LoVo (cell line): Measurements from ENCODE around the gene TAF11L14.
"Not testable (repeated sequence)": the region's sequence is repeated elsewhere in the genome, so short reads cannot be mapped to it uniquely, and the experiment has no call there.

Source experiments
- DNase-seq: peaks from one replicate; pipeline ENCODE4 v3.0.0-alpha.2; 2016; ENCODE audit warnings: low spot score

Gene TAF11L14

DNA sequence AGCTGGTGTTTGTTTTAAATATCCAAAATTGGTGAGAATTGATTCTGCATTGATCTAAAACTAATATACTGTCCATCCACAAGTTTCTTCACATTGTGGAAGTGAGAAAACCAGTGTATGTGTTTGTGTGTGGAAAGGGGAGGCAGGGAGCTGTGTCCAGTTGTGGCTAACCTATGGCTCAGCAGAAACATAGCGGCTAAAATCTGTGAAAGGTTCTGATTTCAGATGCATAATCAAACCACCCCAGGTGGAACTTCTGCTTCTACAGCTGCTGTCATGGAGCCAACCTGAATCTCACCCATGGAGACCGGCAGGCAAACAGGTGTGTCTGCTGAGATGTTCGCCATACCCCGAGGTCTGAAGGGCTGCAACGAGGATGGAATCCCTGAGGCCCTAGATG lies at the start of gene TAF11L14:
Gene TAF11L14, plus strand, starts transcription at position 301 of the 400 bp plus-strand sequence.
- no peak for DNase-seq

DNA sequence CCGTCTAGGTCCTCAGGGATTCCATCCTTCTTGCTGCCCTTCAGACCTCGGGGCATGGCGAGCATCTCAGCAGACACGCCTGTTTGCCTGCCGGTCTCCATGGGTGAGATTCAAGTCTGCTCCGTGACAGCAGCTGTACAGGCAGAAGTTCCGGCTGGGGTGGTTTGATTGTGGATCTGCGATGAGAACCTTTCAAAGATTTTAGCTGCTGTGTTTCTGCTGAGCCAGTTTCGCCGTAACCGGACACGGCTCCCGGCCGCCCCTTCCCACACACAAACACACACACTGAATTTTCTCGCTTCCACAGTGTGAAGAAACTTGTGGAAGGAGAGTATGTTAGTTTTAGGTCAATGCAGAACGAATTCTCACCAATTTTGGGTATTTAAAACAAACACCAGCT lies 48.6 kb upstream of the TAF11L14 start, which contains the start of gene TAF11L7:
Gene TAF11L7, minus strand, starts transcription at position 101 of the 400 bp plus-strand sequence.
- DNase-seq: not testable (repeated sequence)

DNA sequence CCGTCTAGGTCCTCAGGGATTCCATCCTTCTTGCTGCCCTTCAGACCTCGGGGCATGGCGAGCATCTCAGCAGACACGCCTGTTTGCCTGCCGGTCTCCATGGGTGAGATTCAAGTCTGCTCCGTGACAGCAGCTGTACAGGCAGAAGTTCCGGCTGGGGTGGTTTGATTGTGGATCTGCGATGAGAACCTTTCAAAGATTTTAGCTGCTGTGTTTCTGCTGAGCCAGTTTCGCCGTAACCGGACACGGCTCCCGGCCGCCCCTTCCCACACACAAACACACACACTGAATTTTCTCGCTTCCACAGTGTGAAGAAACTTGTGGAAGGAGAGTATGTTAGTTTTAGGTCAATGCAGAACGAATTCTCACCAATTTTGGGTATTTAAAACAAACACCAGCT lies 43.4 kb upstream of the TAF11L14 start, which contains the start of gene TAF11L8:
Gene TAF11L8, minus strand, starts transcription at position 101 of the 400 bp plus-strand sequence.
- not testable (repeated sequence) for DNase-seq

DNA sequence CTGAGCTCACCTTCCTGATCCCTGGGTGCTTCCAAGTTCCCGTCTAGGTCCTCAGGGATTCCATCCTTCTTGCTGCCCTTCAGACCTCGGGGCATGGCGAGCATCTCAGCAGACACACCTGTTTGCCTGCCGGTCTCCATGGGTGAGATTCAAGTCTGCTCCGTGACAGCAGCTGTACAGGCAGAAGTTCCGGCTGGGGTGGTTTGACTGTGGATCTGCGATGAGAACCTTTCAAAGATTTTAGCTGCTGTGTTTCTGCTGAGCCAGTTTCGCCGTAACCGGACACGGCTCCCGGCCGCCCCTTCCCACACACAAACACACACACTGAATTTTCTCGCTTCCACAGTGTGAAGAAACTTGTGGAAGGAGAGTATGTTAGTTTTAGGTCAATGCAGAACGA lies 40.0 kb upstream of the TAF11L14 start, which contains the start of gene TAF11L9:
Gene TAF11L9, minus strand, starts transcription at position 140 of the 400 bp plus-strand sequence.
- not testable (repeated sequence) for DNase-seq

DNA sequence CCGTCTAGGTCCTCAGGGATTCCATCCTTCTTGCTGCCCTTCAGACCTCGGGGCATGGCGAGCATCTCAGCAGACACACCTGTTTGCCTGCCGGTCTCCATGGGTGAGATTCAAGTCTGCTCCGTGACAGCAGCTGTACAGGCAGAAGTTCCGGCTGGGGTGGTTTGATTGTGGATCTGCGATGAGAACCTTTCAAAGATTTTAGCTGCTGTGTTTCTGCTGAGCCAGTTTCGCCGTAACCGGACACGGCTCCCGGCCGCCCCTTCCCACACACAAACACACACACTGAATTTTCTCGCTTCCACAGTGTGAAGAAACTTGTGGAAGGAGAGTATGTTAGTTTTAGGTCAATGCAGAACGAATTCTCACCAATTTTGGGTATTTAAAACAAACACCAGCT lies 36.5 kb upstream of the TAF11L14 start, which contains the start of gene TAF11L10:
Gene TAF11L10, minus strand, starts transcription at position 101 of the 400 bp plus-strand sequence.
- DNase-seq: not testable (repeated sequence)

DNA sequence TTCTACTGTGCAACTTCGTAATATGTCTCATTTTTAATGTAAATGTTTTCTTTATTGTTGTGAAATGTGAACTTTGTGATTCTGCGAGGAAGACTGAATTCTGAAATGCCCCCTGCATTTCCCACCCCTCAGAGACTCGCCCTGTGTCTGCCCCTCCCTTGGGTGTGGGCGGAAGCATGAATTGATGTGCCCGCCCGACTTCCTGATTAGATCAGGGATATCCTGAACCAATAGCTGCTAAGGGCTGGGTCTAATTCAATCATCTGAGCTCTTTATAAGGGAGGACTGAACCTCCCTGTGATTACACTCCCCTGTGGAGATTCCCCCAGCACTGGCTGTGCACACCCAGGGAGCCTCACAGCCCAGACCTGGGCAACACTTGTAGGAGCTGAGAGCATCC lies 30.4 kb upstream of the TAF11L14 start, which contains the start of gene TAF11L11:
Gene TAF11L11, plus strand, starts transcription at position 304 of the 400 bp plus-strand sequence.
- not testable (repeated sequence) for DNase-seq

DNA sequence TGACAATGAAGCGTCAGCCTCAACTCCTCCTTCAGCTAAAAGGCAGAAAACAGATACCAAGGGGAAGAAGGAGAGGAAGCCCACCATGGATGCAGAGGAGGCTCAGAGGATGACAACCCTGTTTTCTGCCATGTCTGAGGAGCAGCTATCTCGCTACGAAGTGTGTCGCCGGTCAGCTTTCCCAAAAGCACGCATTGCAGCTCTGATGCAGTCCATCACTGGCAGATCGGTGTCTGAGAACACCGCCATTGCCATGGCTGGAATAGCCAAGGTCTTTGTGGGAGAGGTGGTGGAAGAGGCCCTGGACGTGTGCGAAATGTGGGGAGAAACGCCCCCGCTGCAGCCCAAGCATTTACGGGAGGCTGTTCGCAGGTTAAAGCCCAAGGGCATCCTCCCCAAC lies 29.3 kb upstream of the TAF11L14 start:
- DNase-seq: no peak

DNA sequence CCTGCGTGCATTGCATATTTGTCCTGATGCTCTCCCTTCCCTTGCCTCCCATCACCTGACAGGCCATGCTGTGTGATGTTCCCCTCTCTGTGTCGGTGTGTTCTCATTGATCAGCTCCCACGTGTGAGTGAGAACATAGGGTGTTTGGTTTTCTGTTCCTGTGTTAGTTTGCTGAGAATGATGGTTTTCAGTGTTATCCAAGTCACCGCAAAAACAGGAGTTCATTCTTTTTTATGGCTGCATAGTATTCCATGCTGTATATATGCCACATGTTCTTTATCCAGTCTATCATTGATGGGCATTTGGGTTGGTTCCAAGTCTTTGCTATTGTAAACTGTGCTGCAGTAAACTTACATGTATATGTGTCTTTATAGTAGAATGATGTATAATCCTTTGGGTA lies 26.8 kb upstream of the TAF11L14 start:
- DNase-seq: not testable (repeated sequence)

DNA sequence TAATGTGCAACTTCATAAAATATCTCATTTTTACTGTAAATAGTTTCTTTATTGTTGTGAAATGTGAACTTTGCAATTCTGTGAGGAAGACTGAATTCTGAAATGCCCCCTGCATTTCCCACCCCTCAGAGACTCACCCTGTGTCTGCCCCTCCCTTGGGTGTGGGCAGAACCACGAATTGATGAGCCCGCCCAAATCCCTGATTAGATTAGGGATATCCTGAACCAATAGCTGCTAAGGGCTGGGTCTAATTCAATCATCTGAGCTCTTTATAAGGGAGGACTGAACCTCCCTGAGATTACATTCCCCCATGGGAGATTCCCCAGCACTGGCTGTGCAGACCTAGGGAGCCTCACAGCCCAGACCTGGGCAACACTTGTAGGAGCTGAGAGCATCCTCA lies 24.2 kb upstream of the TAF11L14 start, which contains the start of gene TAF11L12:
Gene TAF11L12, plus strand, starts transcription at position 301 of the 400 bp plus-strand sequence.
- not testable (repeated sequence) for DNase-seq

DNA sequence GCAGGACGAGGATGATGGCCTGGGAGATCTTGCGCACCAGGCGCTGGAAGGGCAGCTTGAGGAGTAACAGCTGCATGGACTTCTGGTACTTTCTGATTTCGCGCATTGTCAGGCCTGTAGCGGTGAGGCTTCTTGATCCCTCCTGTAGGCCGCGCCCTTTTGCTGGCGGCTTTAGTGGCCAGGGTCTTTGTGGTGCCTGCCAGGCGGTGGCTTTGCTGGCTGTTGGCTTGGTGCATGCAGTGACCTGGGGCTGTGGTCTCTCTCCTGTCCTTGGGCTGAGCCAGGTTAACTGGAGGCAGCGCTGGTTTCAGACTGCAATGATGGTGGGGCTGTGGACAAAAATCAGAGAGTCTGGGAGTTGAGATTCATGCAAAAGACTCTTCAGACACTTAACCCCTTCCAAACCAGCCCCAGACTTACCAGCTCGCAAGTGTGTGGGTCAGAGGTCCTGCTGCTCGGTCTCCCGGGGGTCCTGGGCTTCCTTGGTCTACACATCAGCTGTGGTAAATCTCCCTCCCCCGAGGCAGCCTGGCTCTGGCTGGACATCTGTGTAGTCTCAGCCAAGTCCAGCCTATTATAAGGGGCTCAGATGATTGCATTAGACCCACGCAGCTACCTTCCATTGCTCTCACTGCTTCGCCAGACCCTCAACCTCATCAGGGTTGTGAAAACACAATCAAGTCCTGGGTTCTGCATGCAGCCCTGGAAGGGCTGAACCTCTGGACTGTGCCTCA lies 19.2 kb upstream of the TAF11L14 start:
- DNase-seq: no peak

DNA sequence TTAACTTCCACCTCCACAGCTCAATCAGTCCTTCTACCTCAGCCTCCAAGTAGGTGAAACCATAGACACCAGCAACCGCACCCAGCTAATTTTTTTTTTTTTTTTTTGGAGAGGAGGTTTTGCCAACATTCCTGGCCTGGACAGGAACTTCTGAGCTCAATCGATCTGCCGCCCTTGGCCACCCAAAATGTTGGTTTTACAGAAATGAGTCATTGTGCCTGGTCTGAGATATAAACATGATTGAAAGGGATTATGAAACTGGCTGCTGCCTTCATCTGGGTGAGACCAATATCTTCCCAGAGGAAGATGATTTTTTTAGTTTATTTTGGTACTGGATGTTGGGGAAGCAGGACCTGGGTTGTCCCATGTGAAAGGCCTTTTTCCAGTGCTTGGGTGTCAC lies 14.9 kb upstream of the TAF11L14 start:
- DNase-seq: no peak

DNA sequence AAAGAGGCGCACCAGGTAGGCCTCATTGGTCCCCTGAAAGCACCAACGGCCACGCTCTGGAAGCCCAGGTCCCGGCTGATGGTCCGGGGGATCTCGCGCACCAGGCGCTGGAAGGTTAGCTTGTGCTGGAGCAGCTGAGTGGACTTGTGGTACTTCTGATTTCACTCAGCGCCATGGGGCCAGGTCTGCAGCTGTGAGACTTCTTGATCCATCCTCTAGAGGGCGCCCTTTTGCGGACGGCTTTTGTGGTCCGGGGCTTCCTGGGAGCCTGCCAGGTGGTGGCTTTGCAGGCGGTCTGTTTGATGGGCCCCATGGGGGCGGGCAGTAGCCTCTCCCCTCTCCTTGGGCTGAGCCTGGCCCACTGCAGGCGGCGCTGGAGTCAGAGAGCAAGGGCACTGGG lies 13.6 kb upstream of the TAF11L14 start:
- DNase-seq: no peak

DNA sequence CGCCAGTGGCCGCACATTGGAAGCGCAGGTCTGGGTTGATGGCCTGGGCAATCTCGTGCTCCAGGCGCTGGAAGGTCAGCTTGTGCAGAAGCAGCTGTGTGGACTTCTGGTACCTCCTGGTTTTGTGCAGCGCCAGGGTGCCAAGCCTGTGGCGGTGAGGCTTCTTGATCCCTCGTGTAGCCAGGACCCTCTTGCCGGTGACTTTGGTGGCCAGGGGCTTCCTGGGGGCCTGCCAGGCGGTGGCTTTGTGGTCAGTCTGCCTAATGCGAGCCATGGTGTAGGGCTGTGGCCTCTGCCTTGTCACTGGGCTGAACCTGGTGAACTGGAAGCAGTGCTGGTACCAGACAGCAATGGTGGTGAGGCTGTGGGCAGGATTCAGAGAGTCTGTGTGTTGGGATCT lies 8.6 kb upstream of the TAF11L14 start:
- no peak for DNase-seq

DNA sequence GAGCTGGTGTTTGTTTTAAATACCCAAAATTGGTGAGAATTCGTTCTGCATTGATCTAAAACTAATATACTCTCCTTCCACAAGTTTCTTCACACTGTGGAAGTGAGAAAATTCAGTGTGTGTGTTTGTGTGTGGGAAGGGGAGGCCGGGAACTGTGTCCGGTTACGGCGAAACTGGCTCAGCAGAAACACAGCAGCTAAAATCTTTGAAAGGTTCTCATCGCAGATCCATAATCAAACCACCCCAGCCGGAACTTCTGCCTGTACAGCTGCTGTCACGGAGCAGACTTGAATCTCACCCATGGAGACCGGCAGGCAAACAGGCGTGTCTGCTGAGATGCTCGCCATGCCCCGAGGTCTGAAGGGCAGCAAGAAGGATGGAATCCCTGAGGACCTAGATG lies 2.5 kb upstream of the TAF11L14 start, which contains the start of gene TAF11L13:
Gene TAF11L13, plus strand, starts transcription at position 301 of the 400 bp plus-strand sequence.
- DNase-seq: not testable (repeated sequence)

DNA sequence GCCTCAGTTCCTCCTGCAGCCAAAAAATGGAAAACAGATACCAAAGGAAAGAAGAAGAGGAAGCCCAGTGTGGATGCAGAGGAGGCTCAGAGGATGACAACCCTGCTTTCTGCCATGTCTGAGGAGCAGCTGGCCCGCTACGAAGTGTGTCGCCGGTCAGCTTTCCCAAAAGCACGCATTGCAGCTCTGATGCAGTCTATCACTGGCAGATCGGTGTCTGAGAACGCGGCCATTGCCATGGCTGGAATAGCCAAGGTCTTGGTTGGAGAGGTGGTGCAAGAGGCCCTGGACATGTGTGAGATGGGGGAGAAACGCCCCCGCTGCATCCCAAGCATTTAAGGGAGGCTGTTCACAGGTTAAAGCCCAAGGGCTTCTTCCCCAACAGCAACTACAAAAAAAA lies 15.0 kb downstream of the TAF11L14 start:
- DNase-seq: not testable (repeated sequence)

DNA sequence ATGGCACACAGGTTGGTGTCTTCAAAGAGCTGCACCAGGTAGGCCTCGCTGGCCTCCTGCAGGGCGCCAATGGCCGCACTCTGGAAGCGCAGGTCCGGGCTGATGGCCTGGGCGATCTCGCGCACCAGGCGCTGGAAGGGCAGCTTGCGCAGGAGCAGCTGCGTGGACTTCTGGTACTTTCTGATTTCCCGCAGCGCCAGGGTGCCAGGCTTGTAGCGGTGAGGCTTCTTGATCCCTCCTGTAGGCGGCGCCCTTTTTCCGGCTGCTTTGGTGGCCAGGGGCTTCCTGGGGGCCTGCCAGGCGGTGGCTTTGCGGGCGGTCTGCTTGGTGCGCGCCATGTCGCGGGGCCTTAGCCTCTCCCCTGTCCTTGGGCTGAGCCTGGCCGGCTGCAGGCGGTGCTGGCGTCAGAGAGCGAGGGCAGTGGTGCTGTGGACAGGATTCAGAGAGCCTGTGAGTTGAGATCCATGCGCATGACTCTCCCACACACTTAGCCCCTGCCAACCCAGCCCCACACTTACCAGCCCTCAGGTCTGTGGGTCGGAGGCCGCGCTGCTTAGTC lies 21.0 kb downstream of the TAF11L14 start:
- not testable (repeated sequence) for DNase-seq

DNA sequence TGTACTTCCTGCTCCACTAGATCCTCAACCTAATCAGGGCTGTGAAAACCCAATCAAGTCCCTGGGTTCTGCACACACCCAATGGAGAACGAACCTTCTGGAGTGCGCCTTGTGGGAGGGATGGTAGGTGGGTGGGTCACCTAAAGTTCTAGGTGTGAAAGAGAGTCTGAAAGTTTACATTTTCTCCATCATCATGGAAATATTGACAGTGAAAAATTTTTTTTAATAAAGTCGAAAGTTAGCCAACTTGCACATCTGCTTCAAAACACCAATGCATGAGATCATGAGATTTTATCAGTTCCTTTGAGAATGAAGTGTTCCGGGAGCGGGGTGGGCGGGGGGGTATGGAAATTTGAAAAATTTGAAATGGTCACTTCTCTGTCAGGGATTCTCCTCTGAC lies 21.7 kb downstream of the TAF11L14 start:
- no peak for DNase-seq

DNA sequence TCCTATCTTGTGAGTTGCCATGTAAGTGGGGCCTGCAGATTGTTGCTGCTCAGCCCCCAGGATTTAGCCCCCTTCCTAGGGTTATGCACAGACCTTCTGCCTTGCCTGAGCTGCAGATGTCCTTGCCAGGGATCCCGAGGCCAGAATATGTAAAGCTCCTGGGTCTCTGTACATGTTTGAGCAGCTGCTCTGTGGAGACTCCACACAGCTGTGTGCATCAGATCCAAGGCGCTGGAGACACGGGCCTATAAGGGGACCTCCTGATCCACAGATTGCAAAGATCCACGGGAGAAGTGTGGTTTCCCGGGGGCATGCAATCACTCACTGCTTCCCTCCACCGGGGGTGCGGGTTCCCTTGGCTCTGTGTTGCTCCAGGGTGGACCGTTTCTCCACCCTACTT lies 28.9 kb downstream of the TAF11L14 start:
- no peak for DNase-seq

DNA sequence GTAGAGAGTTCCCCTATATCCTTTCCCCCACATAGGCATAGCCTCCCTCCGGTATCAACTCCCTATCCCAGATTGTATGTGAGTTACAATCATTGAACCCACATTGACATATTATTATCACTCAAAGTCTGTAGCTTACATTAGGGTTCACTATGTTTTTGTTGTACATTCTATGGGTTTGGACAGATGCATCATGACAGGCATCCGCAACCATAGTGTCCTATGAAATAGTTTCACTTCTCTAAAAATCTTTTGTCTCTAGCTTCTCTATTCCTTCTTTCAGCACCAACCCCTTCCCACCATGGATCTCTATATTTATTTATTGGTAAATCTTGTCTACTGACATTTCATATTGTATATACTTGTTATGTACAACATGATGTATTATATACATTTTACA lies 31.6 kb downstream of the TAF11L14 start:
- DNase-seq: no peak

DNA sequence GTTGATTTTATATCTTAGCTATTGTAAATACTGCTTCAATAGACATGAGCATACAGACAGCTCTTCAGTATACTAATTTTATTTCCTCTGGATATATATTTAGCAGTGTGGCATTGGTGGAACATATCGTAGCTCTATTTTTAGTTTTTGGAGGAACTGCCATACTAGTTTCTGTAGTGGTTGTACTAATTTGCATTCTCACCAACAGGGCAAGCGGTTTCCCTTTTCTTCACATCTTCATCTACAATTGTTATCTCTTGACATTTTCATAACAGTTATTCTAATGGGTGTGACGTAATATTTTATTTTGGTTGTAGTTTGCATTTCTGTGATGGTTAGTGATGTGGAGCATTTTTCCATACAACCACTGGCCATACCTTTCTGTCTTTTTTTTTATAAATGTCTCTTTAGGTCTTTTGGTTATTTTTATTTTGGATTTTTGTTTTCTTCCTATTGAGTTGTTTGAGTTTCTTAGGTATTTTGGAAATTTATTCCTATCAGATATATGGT lies 32.5 kb downstream of the TAF11L14 start:
- no peak for DNase-seq

DNA sequence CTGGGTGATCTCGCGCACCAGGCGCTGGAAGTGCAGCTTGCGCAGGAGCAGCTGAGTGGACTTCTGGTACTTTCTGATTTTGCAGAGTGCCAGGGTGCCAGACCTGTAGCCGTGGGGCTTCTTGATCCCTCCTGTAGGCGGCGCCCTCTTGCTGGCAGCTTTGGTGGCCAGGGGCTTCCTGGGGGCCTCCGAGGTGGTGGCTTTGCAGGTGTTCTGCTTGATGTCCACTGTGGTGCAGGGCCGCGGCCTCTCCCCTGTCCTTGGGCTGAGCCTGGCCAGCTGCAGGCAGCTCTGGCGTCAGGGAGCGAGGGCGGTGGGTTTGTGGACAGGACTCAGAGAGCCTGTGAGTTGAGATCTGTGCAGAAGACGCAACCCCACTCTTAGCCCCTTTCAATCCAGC lies 36.1 kb downstream of the TAF11L14 start:
- no peak for DNase-seq

DNA sequence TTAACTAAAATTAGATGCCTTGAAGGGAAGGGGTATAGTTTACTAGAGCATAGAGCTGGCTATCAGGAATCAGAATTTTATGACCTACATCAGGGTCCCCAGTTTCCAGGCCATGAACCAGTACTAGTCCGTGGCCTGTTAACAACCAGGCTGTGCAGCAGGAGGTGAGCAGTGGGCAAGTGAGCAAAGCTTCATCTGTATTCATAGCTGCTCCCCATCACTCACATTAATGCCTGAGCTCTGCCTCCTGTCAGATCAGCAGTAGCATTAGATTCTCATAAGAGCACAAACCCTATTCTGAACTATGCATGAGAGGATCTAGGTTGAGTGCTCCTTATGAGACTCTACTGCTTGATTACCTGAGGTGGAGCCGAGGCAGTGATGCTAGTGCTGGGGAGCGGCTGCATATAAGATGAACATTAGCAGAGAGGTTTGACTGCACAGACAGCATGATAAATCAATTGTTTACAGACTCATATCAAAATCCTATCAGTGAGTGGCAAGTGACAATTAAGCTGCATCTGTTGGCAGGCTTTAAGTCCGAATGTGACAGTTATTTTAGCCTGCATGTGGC lies 44.6 kb downstream of the TAF11L14 start:
- DNase-seq: no peak
